ENCODE data around the gene PLCZ1. TPM values are rescaled to one million over a fixed set of nuclear protein-coding genes. Genes with fewer than 3 reads are reported as not detected.

The PLCZ1 gene
- total and polyA plus RNA-seq, 12 donors = not detected

- H3K36me3 ChIP-seq (replicated peaks in 1 of 2) = no peaks in the 10 kb centered on the region
- H3K27me3 ChIP-seq = no peaks in the 10 kb centered on the region
- H3K4me3 ChIP-seq = no peak overlapping the region
- H3K27ac ChIP-seq = no peak overlapping the region
- H3K4me1 ChIP-seq (replicated peaks in 1 of 2) = no peaks in the 10 kb centered on the region
- intact Hi-C loops (cut with DNase I) = no loop called here
- DNase-seq = no peak
- TF ChIP-seq CTCF (IDR thresholded peaks at IDR 0.05) = no peak
- no peak for TF ChIP-seq POLR2A (IDR thresholded peaks at IDR 0.05)
- no peaks in the 10 kb centered on the region for H3K9me3 ChIP-seq (replicated peaks in 1 of 3)
- WGBS, 4 donors = 75 to 83% (median 80%) methylated on average over 2 of the region's 2 CpGs
These were observed 86.3 kb downstream of the PLCZ1 start for GRCh38 chr12:18651525-18651924.

DNA sequence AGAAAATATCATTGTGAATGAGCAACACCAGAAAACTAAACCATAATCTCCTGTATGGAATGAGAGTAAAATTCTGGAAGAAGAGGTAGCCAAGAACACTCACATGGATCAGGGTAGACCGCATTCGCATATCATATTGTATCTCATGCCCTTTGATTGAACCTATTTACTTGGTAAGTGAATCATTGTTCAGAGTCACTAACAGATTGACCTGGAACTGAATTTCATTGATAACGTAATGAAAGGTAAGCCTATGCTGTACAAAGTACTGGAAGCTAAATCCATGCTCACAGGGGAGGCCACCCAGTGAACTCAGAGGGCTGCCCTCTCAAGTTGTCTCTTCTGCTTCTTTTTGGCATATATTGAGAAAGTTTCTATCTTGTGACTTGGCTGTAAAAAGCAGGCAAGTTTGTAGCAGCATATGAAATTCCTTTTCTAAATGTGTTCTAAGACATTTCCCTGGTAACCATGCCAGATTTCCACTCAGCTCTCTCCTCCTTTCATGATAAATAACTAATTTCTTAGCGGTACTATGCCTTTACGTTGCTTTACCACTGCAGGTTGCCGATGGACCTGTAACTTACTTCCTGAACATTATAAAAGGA lies 91.4 kb downstream of the PLCZ1 start:
- WGBS, 4 donors = 81 to 91% (median 86%) methylated on average over 6 of the region's 6 CpGs
- H3K36me3 ChIP-seq (replicated peaks in 1 of 2) = no peaks in the 10 kb centered on the region
- no peaks in the 10 kb centered on the region for H3K4me1 ChIP-seq (replicated peaks in 1 of 2)
- H3K9me3 ChIP-seq (replicated peaks in 1 of 3) = no peaks in the 10 kb centered on the region
- no peak overlapping the region for H3K4me3 ChIP-seq
- no peaks in the 10 kb centered on the region for H3K27me3 ChIP-seq
- no peak for DNase-seq
- no peak overlapping the region for H3K27ac ChIP-seq
- no peak for TF ChIP-seq POLR2A (IDR thresholded peaks at IDR 0.05)
- TF ChIP-seq CTCF (IDR thresholded peaks at IDR 0.05) = no peak
- intact Hi-C loops (cut with DNase I) = no loop called here

- H3K9me3 ChIP-seq (replicated peaks in 1 of 3) = no peaks in the 10 kb centered on the region
- no peak overlapping the region for H3K27ac ChIP-seq
- TF ChIP-seq POLR2A (IDR thresholded peaks at IDR 0.05) (no peak), CTCF (IDR thresholded peaks at IDR 0.05) (no peak)
- intact Hi-C loops (cut with DNase I) = no loop called here
- no peak for DNase-seq
- H3K4me1 ChIP-seq (replicated peaks in 1 of 2) = no peaks in the 10 kb centered on the region
- no peaks in the 10 kb centered on the region for H3K27me3 ChIP-seq
- no peaks in the 10 kb centered on the region for H3K36me3 ChIP-seq (replicated peaks in 1 of 2)
- H3K4me3 ChIP-seq = no peak overlapping the region
- WGBS, 4 donors = 83 to 94% (median 91%) methylated on average over 3 of the region's 3 CpGs
These were observed 93.2 kb downstream of the PLCZ1 start for GRCh38 chr12:18644564-18644963.

DNA sequence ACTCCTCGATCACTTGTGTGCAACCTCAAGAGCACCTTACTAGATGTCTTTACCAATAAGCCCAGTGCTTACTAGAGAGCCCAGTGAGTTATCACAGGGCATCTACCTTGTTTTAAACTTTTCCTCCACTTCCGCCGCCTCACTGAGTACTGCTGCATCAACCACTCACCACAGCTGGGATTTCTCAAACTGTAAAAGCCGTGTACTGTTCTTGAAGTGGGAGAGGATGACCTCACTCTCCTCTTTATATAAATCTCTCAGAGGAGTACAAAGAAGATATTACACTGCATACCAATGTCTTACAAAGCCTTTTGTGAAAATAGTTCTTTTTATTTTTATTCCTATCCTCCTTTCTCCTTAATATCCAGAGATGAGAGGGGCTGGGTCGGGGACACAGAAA lies 94.1 kb downstream of the PLCZ1 start:
- Histone ChIP-seq H3K27ac (no peak overlapping the region), H3K36me3 (replicated peaks in 1 of 2) (no peaks in the 10 kb centered on the region), H3K4me1 (replicated peaks in 1 of 2) (no peaks in the 10 kb centered on the region), H3K27me3 (no peaks in the 10 kb centered on the region), H3K4me3 (no peak overlapping the region), H3K9me3 (replicated peaks in 1 of 3) (no peaks in the 10 kb centered on the region)
- intact Hi-C loops (cut with DNase I) = no loop called here
- TF ChIP-seq CTCF (IDR thresholded peaks at IDR 0.05) (no peak), POLR2A (IDR thresholded peaks at IDR 0.05) (no peak)
- DNase-seq = no peak
- 65 to 80% (median 67%) methylated on average over 5 of the region's 5 CpGs for WGBS, 4 donors

Measured in adrenal gland (tissue), 12 donors.